ENCODE data around the gene TPH2. TPM values are rescaled to one million over a fixed set of nuclear protein-coding genes. Genes with fewer than 3 reads are reported as not detected.

The TPH2 gene
- total and polyA plus RNA-seq, 2 of the 13 experiments (the other 11 are each of a cell fraction or from before 2014, with no cell fraction given): not detected

DNA sequence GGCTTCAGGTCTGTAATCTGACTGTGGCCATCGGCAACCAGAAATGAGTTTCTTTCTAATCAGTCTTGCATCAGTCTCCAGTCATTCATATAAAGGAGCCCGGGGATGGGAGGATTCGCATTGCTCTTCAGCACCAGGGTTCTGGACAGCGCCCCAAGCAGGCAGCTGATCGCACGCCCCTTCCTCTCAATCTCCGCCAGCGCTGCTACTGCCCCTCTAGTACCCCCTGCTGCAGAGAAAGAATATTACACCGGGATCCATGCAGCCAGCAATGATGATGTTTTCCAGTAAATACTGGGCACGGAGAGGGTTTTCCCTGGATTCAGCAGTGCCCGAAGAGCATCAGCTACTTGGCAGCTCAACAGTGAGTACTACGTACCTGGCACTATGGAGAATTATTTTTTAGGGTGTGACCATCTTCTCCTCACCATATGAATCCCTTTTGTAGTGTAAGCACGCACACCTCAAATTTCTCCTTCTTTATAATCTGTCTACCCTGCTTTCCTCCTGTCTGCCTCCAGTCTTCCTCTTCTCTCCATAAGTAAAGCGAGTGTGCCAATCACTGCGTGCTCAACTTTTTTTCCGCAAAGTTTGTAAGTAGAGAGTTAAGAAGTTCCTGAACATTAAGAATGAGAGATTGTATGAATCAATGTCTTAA is at the start of gene TPH2 (continued):
- TF ChIP-seq, protein P1, sequence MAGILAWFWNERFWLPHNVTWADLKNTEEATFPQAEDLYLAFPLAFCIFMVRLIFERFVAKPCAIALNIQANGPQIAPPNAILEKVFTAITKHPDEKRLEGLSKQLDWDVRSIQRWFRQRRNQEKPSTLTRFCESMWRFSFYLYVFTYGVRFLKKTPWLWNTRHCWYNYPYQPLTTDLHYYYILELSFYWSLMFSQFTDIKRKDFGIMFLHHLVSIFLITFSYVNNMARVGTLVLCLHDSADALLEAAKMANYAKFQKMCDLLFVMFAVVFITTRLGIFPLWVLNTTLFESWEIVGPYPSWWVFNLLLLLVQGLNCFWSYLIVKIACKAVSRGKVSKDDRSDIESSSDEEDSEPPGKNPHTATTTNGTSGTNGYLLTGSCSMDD (CRISPR knock-in tag; IDR thresholded peaks at IDR 0.05): no peak
- TF ChIP-seq ZFX (CRISPR knock-in tag; IDR thresholded peaks at IDR 0.05; ENCODE audit: low read depth): no peak
- no peak for TF ChIP-seq ZNF530 (CRISPR knock-in tag; IDR thresholded peaks at IDR 0.05; ENCODE audit: low read depth)
- TF ChIP-seq TBX2 (CRISPR knock-in tag; IDR thresholded peaks at IDR 0.05; ENCODE audit: borderline replicate concordance): peak; percentile 54; the same call in 1 of the 2 replicates
- no peak for TF ChIP-seq POLR2AphosphoS2 (IDR thresholded peaks at IDR 0.05; ENCODE audit: low read depth, low read length)
- TF ChIP-seq RBFOX2 (IDR thresholded peaks at IDR 0.05; ENCODE audit: low read depth, low read length): no peak
- no peak for TF ChIP-seq SKI (IDR thresholded peaks at IDR 0.05; ENCODE audit: partially characterized antibody)
- no peak for TF ChIP-seq ATM (IDR thresholded peaks at IDR 0.05; ENCODE audit: borderline replicate concordance)
- no peak for TF ChIP-seq GABPA (IDR thresholded peaks at IDR 0.05; ENCODE audit: low read depth, low read length)
- 0 out of 2 replicates have a peak, but pooled peaks have one; percentile 22 for TF ChIP-seq GABPA (CRISPR knock-in tag; IDR thresholded peaks at IDR 0.05; ENCODE audit: low read depth)
- TF ChIP-seq ZNF451 (CRISPR knock-in tag; IDR thresholded peaks at IDR 0.05): no peak
- TF ChIP-seq ZNF800 (CRISPR knock-in tag; IDR thresholded peaks at IDR 0.05): 0 out of 2 replicates have a peak, but pooled peaks have one; percentile 52
- no peak for TF ChIP-seq ATRX (CRISPR knock-in tag; IDR thresholded peaks at IDR 0.05; ENCODE audit: borderline replicate concordance)
- peak; percentile 83; the same call in 1 of the 2 replicates for TF ChIP-seq ZNF124 (CRISPR knock-in tag; IDR thresholded peaks at IDR 0.05)
- TF ChIP-seq, protein P2, sequence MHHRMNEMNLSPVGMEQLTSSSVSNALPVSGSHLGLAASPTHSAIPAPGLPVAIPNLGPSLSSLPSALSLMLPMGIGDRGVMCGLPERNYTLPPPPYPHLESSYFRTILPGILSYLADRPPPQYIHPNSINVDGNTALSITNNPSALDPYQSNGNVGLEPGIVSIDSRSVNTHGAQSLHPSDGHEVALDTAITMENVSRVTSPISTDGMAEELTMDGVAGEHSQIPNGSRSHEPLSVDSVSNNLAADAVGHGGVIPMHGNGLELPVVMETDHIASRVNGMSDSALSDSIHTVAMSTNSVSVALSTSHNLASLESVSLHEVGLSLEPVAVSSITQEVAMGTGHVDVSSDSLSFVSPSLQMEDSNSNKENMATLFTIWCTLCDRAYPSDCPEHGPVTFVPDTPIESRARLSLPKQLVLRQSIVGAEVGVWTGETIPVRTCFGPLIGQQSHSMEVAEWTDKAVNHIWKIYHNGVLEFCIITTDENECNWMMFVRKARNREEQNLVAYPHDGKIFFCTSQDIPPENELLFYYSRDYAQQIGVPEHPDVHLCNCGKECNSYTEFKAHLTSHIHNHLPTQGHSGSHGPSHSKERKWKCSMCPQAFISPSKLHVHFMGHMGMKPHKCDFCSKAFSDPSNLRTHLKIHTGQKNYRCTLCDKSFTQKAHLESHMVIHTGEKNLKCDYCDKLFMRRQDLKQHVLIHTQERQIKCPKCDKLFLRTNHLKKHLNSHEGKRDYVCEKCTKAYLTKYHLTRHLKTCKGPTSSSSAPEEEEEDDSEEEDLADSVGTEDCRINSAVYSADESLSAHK (CRISPR knock-in tag; IDR thresholded peaks at IDR 0.05; ENCODE audit: borderline replicate concordance): no peak
- peak; percentile 76; the same call in 1 of the 3 replicates for TF ChIP-seq MXI1 (IDR thresholded peaks at IDR 0.05; ENCODE audit: borderline replicate concordance, low read depth, low read length)
- TF ChIP-seq ZSCAN21 (CRISPR knock-in tag; IDR thresholded peaks at IDR 0.05; ENCODE audit: borderline replicate concordance): peak; percentile 71; the same call in 1 of the 2 replicates
- no peak for TF ChIP-seq FOSL1 (CRISPR knock-in tag; IDR thresholded peaks at IDR 0.05; ENCODE audit: borderline replicate concordance)
- TF ChIP-seq ZNF232 (CRISPR knock-in tag; IDR thresholded peaks at IDR 0.05; ENCODE audit: borderline replicate concordance): peak; percentile 92; the same call in 1 of the 2 replicates
- TF ChIP-seq DNMT3B (CRISPR knock-in tag; conservative IDR thresholded peaks at IDR 0.05): no peak
- TF ChIP-seq ZNF577 (CRISPR knock-in tag; IDR thresholded peaks at IDR 0.05; ENCODE audit: borderline replicate concordance, low read depth): no peak
- TF ChIP-seq FOXP1 (IDR thresholded peaks at IDR 0.05): no peak
- no peak for TF ChIP-seq FOXP1 (CRISPR knock-in tag; IDR thresholded peaks at IDR 0.05)
- no peak for TF ChIP-seq TBX3 (IDR thresholded peaks at IDR 0.05; ENCODE audit: borderline replicate concordance)

All from HepG2 (cell line).